SK-N-SH (cell line): ENCODE data around the gene MIGA1.

ENCODE experiments used
- EP300 ChIP-seq, 2 experiments: IDR thresholded peaks; 2 replicates each; pipeline versions ENCODE4 v1.4.0 to v1.6.1; 2012; ENCODE audit warnings: borderline replicate concordance in 1 of 2, low read depth in 1 of 2, low read length in 1 of 2
- FOXM1 ChIP-seq: IDR thresholded peaks from 2 replicates; pipeline ENCODE4 v1.4.0; 2012; ENCODE audit warnings: low read depth, mild to moderate bottlenecking
- GATA2 ChIP-seq: sonication (generic); formaldehyde crosslinking; IDR thresholded peaks from 2 replicates; pipeline ENCODE4 v1.5.0; 2020; ENCODE audit warnings: mild to moderate bottlenecking, missing genetic modification reagents
- POLR2AphosphoS5 ChIP-seq: IDR thresholded peaks from 2 replicates; pipeline ENCODE4 v1.6.1; 2012; ENCODE audit warnings: low read depth, low read length
- RAD21 ChIP-seq: IDR thresholded peaks from 2 replicates; pipeline ENCODE4 v1.6.1; 2012; ENCODE audit warnings: mild to moderate bottlenecking, low read length
- RCOR1 ChIP-seq: fragments of 150-350 bp; IDR thresholded peaks from 2 replicates; pipeline ENCODE4 v1.6.1; 2017; ENCODE audit warnings: antibody characterized with exemption, low read length
- SIN3A ChIP-seq: IDR thresholded peaks from 2 replicates; pipeline ENCODE4 v1.6.1; 2012; ENCODE audit warnings: low read depth, mild to moderate bottlenecking, low read length, moderate library complexity, borderline replicate concordance
- TAF1 ChIP-seq: IDR thresholded peaks from 2 replicates; pipeline ENCODE4 v1.6.1; 2012; ENCODE audit warnings: low read depth, mild to moderate bottlenecking, low read length, moderate library complexity, borderline replicate concordance
- YY1 ChIP-seq: IDR thresholded peaks from 2 replicates; pipeline ENCODE4 v1.4.0; 2012; ENCODE audit warnings: low read depth, mild to moderate bottlenecking
- TF ChIP-seq, protein P1 (sequence below): fragments of 200-600 bp; sonication (generic); IDR thresholded peaks from 2 replicates; pipeline ENCODE4 v1.6.1; 2017; ENCODE audit warnings: antibody characterized with exemption, mild to moderate bottlenecking, moderate library complexity
- TF ChIP-seq, protein P2 (sequence below): IDR thresholded peaks from 2 replicates; pipeline ENCODE4; 2012
- TF ChIP-seq, protein P3 (sequence below): IDR thresholded peaks from 2 replicates; pipeline ENCODE4 v1.6.1; 2012; ENCODE audit warnings: mild to moderate bottlenecking, low read depth, low read length, moderate library complexity

DNA sequence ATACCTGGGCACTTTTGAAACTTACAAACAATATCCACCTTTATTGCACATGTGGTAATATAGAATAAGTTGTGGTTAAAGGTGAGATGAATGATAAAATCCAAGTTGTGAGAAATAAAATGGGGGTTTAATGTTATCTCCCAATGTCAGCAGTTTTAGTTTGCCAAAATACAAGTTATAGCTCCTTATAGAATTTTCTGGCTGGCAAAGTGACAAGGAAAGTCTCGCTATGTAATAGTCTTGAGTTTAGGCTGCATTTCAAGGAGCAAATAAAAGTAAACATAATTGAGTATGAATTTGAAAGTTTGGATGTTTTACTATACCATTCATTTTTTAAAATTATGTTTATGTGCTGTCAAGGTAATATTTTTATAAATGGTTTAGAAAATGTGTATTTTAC lies 94.0 kb downstream of the MIGA1 start:
- TF ChIP-seq, protein P1, sequence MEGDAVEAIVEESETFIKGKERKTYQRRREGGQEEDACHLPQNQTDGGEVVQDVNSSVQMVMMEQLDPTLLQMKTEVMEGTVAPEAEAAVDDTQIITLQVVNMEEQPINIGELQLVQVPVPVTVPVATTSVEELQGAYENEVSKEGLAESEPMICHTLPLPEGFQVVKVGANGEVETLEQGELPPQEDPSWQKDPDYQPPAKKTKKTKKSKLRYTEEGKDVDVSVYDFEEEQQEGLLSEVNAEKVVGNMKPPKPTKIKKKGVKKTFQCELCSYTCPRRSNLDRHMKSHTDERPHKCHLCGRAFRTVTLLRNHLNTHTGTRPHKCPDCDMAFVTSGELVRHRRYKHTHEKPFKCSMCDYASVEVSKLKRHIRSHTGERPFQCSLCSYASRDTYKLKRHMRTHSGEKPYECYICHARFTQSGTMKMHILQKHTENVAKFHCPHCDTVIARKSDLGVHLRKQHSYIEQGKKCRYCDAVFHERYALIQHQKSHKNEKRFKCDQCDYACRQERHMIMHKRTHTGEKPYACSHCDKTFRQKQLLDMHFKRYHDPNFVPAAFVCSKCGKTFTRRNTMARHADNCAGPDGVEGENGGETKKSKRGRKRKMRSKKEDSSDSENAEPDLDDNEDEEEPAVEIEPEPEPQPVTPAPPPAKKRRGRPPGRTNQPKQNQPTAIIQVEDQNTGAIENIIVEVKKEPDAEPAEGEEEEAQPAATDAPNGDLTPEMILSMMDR, result no peak
- TF ChIP-seq, protein P2, sequence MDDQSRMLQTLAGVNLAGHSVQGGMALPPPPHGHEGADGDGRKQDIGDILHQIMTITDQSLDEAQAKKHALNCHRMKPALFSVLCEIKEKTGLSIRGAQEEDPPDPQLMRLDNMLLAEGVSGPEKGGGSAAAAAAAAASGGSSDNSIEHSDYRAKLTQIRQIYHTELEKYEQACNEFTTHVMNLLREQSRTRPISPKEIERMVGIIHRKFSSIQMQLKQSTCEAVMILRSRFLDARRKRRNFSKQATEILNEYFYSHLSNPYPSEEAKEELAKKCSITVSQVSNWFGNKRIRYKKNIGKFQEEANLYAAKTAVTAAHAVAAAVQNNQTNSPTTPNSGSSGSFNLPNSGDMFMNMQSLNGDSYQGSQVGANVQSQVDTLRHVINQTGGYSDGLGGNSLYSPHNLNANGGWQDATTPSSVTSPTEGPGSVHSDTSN, result no peak
- TF ChIP-seq EP300 (IDR thresholded peaks at IDR 0.05; ENCODE audit: borderline replicate concordance in 1 of 2, low read depth in 1 of 2, low read length in 1 of 2), result no peak
- TF ChIP-seq GATA2 (CRISPR knock-in tag), result no peak
- TF ChIP-seq, protein P3, sequence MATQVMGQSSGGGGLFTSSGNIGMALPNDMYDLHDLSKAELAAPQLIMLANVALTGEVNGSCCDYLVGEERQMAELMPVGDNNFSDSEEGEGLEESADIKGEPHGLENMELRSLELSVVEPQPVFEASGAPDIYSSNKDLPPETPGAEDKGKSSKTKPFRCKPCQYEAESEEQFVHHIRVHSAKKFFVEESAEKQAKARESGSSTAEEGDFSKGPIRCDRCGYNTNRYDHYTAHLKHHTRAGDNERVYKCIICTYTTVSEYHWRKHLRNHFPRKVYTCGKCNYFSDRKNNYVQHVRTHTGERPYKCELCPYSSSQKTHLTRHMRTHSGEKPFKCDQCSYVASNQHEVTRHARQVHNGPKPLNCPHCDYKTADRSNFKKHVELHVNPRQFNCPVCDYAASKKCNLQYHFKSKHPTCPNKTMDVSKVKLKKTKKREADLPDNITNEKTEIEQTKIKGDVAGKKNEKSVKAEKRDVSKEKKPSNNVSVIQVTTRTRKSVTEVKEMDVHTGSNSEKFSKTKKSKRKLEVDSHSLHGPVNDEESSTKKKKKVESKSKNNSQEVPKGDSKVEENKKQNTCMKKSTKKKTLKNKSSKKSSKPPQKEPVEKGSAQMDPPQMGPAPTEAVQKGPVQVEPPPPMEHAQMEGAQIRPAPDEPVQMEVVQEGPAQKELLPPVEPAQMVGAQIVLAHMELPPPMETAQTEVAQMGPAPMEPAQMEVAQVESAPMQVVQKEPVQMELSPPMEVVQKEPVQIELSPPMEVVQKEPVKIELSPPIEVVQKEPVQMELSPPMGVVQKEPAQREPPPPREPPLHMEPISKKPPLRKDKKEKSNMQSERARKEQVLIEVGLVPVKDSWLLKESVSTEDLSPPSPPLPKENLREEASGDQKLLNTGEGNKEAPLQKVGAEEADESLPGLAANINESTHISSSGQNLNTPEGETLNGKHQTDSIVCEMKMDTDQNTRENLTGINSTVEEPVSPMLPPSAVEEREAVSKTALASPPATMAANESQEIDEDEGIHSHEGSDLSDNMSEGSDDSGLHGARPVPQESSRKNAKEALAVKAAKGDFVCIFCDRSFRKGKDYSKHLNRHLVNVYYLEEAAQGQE, result no peak
- no peak for TF ChIP-seq TAF1
- TF ChIP-seq RCOR1, result no peak
- no peak for TF ChIP-seq RAD21
- TF ChIP-seq POLR2AphosphoS5, result no peak
- TF ChIP-seq SIN3A, result no peak
- TF ChIP-seq YY1, result no peak
- no peak for TF ChIP-seq FOXM1
